HG03175 (cell line): ENCODE data around the gene FAM53B.
"Not testable (repeated sequence)": the region's sequence is repeated elsewhere in the genome, so short reads cannot be mapped to it uniquely, and the experiment has no call there.

Experiments used
- ATAC-seq: cut with Tn5 transposase; IDR thresholded peaks from one replicate; pipeline ENCODE4 v1.9.1; 2021; ENCODE audit warnings: mild to moderate bottlenecking, moderate library complexity; ENCODE audit not compliant: unreplicated experiment

FAM53B gene

GRCh38 chr10:124618470-124619073 is 125.6 kb downstream of the FAM53B start:
- no peak for ATAC-seq

DNA sequence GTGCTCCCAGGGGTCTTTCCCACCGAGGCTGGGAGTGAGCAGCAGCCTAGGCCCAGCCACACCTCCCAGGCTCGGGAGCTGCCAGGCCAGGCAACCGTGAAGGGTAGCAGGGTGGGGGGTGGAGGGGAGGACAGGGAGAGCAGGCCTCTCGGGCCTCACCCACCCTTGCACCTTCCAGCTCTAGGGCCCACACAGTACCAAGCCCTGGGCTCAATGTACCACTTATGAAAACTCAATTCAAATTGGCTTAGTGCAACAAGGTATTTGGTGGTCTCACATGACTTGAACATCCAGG is 127.4 kb downstream of the FAM53B start:
- no peak for ATAC-seq

- no peak for ATAC-seq
Measured at GRCh38 chr10:124616040-124616835, 127.9 kb downstream of the FAM53B start.

GRCh38 chr10:124615259-124615658 is 128.9 kb downstream of the FAM53B start:
- ATAC-seq = no peak

DNA sequence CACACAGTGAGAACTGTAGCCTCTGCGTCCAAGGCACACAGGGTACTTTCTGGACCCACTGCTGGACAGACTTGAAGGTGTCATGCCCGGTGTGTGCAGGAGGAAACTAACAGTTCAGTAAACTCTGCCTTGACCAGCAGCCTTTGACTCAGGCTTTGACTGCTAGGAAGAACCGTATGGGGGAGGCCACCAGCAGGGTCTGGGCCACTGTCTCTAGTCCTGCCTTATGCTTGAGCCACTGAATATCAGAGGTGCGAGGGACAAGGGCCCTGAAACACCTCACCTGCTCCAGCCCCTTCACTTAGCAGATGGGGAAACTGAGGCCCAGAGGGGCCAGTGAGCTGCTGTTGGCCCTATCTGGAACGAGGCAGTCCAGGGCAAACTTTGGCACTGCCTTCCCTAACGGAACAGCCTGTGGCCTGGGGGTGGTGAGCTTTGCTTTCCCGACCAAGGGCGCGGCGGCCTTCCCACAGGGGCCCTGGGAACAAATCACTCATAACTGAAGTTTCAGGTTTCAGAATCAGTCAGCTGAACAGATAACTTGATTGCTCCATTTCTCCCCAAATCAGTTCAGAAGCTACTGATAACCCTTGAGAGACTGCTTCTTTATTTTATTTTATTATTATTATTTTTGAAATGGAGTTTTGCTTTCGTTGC is 130.0 kb downstream of the FAM53B start:
- peak; percentile 37 for ATAC-seq

- ATAC-seq = no peak
Measured at GRCh38 chr10:124612611-124613498, 131.3 kb downstream of the FAM53B start.

DNA sequence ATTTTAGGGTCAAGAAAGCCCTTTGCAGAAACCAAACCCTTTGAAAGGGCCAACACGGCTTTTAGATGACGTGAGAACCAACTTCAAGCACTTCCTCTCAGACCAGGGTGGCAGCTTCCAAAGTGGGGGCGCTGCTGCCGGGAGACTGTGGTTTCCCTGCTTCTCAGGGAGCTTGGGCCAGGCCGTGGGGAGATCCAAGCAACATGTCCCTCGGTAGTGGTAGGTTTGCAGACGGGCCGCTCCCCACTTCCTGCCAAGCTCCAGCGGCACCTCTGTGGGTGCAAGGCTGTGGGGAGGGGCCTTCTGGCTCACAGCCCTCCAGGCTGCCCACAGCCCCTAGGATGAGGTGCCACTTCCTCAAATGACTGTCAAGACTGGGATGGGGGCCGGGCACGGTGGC is 132.4 kb downstream of the FAM53B start:
- ATAC-seq = no peak

DNA sequence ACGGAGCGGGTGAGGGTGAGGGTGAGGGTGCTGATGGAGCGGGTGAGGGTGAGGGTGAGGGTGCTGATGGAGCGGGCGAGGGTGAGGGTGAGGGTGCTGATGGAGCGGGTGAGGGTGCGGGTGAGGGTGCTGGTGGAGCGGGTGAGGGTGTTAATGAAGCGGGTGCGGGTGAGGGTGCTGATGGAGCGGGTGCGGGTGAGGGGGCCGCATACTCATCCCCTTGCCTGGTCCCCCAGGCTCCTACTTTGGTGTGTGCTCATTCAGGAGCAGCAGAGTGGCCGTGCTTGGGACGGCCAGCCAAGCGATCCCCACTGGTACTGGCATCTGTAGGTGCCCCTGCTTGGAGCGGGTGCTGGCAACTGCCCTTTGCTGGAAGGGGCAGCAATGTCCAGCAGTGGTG is 133.3 kb downstream of the FAM53B start:
- not testable (repeated sequence) for ATAC-seq

DNA sequence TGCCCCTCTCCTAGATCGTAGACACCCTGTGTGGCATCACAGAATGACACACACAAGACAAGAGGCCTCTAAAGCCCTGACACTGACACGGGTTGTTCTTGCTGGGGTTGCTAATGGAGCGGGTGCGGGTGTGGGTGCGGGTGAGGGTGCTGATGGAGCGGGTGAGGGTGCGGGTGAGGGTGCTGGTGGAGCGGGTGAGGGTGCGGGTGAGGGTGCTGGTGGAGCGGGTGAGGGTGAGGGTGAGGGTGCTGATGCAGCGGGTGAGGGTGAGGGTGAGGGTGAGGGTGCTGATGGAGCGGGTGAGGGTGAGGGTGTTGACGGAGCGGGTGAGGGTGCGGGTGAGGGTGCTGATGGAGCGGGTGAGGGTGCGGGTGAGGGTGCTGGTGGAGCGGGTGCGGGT is 134.0 kb downstream of the FAM53B start:
- not testable (repeated sequence) for ATAC-seq

DNA sequence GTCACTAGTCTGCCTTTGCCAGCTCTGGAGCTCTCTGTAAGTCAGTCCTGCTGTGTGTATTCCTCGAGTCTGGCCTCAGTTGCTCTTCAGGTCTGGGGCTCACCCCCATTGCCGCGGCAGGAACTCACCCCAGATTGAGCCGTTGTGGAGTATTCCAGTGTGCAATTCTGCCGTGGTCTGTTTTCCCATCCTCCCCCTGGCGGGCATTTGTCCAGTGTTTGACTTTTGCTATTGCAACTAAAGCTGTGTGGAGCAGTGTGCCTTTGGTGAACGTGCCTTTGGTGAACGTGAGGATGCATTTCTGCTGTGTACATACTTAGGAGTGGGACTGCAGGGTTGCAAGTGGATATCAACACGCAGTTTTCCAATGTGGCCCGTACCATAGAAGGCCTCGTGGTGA is 134.5 kb downstream of the FAM53B start:
- no peak for ATAC-seq

DNA sequence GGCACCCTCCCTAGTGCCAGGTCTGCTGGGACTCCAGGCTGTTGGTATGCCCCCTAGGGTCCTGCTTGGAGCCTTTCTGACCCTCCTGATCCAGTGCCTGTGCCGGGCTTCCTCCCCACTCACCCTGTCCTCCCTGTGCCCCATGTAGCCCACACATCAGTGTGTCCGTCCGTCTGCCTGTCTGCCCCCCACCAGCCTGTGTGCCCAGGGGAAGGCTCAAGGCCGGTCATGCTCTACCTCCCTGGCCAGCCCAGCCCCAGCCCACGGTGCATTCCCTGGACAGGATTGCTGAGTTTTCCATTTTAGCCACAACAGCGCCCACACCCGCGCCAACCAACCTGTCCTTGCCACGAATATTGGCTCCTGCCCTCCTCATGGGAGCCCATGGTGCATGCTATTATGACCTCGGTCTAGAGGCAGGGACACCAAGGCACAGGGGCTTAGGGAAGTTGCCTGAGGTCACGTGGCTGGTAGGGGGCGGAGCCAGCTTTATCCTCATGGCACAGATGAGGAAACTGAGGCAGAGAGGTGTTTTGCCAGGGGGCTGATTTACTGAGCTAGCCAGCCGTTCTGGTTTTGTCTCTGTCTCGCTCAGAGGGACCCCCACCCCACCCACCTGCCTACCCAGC is 136.0 kb downstream of the FAM53B start:
- ATAC-seq = no peak

DNA sequence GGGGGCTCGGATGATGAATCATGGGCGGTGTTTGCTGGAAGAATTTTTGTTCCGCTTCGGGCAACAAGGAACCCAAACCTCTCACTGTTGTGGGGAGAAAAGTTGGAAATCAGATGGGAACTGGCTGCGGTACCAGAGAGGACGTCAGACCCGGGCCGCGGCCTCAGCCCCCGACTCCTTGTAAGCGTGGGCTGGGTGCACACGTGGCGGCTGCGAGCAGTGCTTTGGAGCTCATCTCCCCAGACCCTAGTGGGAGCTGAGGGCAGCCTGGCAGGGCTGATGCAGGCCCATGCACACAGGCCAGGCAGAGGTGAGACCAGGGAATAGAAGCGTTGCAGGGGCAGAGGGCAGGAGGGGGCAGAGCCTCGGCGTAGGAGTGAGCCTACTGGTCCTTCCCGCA is 136.5 kb downstream of the FAM53B start:
- ATAC-seq = no peak

DNA sequence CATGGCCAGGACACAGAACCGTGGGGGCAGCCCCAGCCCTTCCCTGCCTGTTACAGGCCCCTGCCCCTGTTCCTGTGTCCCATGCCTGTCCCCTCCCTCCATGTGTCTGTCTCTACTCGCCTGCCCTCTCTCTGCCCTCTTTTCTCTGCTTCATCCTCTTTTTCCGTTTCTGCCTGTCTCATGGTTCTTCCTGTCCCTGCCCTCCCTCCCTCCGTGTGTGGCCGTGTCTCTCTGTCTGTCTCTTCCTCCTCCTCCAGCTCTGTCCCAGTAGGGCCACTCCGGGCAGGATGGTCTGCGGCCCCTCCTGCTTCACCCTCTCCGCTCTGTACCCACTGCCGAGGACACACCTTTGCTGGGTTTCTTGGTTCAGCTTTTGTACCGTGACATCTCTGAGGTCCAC is 137.4 kb downstream of the FAM53B start:
- no peak for ATAC-seq

- ATAC-seq = no peak
Measured at GRCh38 chr10:124605856-124606812, 138.0 kb downstream of the FAM53B start.

- ATAC-seq = no peak
Measured at GRCh38 chr10:124605481-124605855, 138.7 kb downstream of the FAM53B start.

DNA sequence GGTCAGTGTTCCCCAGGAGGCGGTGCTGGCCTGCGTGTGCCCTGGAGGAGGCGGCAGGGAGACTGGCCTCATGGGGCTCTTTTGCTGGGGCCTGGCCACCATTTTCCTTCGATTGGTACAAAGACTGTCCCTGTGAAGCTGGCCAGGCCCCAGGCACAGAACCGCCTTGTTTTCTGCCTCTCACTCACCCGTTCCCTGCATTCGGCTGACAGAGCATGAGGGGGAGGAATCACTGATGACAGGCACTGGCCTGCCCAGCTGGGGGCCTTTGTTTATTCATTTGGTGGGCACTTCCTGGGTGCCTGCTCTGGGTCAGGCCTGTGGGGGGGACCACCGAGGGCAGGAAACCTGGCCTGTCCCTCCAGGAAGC is 139.2 kb downstream of the FAM53B start:
- no peak for ATAC-seq

DNA sequence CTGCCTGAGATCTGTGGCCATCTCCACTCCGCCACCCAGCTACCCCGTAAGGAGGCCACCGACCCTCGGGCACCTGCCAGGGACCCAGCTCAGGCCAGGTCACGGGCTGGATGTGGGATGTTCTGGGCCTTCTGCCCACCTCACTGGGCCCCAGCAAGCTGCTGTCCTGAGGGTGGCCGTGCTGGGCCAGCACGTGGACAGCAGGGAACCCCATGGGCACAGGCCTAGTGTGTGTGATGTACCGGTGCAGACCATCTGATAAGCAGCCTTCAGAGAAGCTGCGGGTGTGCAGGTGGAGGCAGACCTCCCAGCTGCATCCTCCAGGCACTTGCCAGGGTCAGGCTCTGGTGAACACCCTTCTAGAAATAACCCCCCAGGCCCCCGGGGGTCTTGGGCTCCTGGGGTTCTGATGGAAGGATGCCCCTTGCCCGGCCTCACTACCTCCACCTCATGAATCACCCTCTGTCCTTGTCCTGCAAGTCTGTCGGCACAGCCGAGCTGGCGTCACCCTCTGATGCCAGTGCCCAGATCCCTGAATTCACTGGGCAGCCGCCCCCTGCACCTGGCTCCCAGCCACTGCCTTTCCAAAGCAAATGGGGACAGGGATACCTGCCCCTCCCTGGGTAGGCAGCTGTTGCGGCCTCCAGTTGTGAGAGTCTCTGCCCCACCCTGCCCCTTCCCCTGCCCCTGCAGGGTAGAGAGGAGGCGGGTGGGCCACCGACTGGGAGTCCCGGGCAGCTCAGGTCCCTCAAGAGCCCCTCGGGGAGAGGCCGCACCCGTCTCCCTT is 139.8 kb downstream of the FAM53B start:
- no peak for ATAC-seq

DNA sequence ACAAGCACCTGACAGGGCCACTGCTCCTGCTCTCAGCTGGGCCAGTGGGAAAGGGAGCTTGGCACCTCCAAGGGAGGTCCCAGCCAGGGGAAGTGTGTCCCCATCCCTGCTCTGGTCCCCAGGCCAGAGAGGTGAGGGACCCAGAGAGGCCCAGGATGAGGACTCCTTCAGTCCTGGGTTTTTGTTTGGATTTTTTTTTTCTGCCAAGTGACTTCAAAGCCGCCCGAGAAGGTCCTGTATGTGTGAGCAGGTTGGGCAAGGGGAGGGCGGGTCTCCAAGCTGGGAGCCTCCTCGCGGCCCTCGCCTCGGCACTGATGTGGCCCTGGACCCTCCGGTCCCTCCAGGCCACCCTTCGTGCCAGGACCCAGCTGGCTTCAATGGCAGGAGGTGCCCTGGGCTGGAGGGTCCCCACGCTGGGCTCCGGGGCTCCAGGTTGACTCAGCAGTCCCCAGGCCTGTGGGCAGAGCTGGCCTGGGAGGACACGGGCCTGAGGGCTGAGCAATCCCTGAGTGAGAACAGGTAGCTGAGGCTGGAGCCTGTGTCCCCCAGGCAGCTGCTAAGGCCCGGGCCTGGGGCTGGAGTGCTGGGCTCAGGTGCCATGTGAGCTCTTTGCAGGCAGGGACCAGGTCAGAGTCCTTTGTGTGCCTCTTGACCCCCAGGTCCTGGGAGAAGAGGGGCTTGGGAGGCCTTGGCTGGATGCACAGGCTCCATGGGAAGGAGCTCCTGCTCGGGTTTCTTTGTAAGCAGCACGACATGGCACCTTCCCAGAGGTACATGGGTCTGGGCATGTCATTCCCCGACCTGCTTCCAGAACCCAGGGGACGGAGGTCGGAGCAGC is 140.6 kb downstream of the FAM53B start:
- ATAC-seq = no peak
